IPS-11a (cell line): Measurements from ENCODE around the gene NANS.

Experiments used
- H3K4me3 ChIP-seq: one replicate; pipeline ENCODE4 v1.5.1; 2013; ENCODE audit warnings: low read depth, low read length, control low read depth

NANS gene

GRCh38 chr9:98130576-98131228, 74.2 kb downstream of the NANS start:
- no peak overlapping the region for H3K4me3 ChIP-seq

DNA sequence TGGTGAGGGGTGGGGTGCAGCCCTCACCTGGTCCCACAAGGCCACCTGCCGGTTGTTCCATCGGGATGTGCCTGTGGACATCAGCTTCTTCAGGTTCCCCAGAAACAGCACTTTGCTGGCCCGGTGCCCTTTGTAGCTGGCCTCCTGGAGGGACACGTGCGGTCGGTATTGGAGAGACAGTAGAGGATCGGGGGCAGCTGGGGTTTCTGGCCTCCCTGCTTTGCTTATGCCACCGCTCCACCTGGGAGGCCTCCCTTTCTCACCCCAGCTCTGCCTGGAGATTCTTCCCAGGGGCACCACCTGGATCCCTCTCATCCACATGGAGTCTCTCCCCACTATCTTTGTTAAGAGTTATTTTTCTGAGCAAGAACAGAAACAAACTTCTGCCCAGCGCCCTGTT, 75.6 kb downstream of the NANS start:
- no peak overlapping the region for H3K4me3 ChIP-seq
